Activated CD4-positive, alpha-beta memory T cell treated with anti-CD3 and anti-CD28 coated beads for 36 hours (primary cell): ENCODE data around the gene C22orf31. TPM values are rescaled to one million over a fixed set of nuclear protein-coding genes. Genes with fewer than 3 reads are reported as not detected.

ENCODE experiments used
- CTCF ChIA-PET: fragments of 350-600 bp; sonication (Branson Sonifier 250); formaldehyde crosslinking; loops from one replicate; lab custom pipeline; 2021; ENCODE audit warnings: antibody characterized with exemption, inconsistent platforms; lab: Charles Lee
- POLR2A ChIA-PET: fragments of 350-600 bp; sonication (Branson Sonifier 250); formaldehyde crosslinking; loops from one replicate; lab custom pipeline; 2021; ENCODE audit warnings: antibody characterized with exemption; lab: Charles Lee
- DNase-seq: peaks from one replicate; pipeline ENCODE4 v3.0.0-alpha.2; 2020
- H3K27ac Mint-ChIP-seq: one replicate; pipeline ENCODE4 v1.8.0; 2021; ENCODE audit warnings: mixed read lengths
- H3K27me3 Mint-ChIP-seq: one replicate; pipeline ENCODE4 v1.8.0; 2021; ENCODE audit warnings: mixed read lengths
- H3K36me3 Mint-ChIP-seq: one replicate; pipeline ENCODE4 v1.8.0; 2021; ENCODE audit warnings: mixed read lengths
- H3K4me1 Mint-ChIP-seq: one replicate; pipeline ENCODE4 v1.8.0; 2021; ENCODE audit warnings: low read depth, mixed read lengths
- H3K4me3 Mint-ChIP-seq: one replicate; pipeline ENCODE4 v1.8.0; 2021; ENCODE audit warnings: mild to moderate bottlenecking, mixed read lengths
- H3K9me3 Mint-ChIP-seq: one replicate; pipeline ENCODE4 v1.8.0; 2021; ENCODE audit warnings: mixed read lengths
- intact Hi-C: fragments of 100-400 bp; cut with micrococcal nuclease; formaldehyde crosslinking; loops from one replicate; pipeline ENCODE4 v1.15.1; 2023
- total RNA-seq, 2 experiments: library from RNA; stranded (reverse); gene quantifications; one replicate each; pipeline ENCODE4 v1.2.3, GENCODE V29; 2021

The C22orf31 gene
- total RNA-seq, 2 experiments from 2014 or later, result not detected

DNA sequence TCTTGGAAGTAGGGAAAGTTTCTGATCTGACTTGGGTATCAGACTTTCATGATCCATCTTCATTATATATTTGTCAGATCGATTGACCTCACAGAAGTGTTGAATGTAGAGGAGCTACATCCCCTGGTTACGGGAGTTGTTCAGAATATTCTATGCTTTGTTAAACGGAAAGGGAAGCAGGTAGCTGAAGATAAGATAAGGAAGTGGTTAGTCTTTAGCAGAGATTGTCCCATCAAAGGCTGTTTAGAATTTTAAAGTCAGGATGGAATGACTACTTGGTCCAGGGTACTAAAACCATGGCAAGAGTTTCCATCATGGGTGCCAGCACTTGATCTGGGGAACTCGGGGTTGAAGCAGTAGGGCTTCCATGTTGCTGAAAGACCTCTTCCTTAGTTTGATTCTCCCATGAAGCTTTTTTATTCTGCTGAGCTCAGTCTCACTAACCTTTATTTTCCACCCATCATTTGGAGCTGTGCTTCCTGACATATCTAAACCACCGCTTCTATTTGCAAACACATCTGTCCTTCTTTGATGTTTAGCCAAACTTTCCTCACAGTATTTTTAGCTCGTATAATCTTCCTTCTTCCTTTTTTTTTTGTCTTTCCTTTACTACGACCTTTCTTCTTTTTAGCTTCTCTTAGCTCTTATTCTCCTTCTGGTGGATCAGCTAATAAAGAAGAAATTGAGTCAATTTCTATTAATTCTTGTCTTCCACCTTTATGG lies 4.0 kb upstream of the C22orf31 start:
- Mint-ChIP-seq H3K4me1 (peaks cover 6% of the 10 kb centered on the region), H3K9me3 (no peaks in the 10 kb centered on the region), H3K27me3 (peaks cover 13% of the 10 kb centered on the region), H3K27ac (no peak overlapping the region), H3K36me3 (no peaks in the 10 kb centered on the region), H3K4me3 (no peak overlapping the region)
- DNase-seq, result no peak
- POLR2A ChIA-PET, result no interaction called here
- CTCF ChIA-PET, result interaction anchor here (0.5 to 2.0 kb wide), 7 partner anchors 11 to 1213 kb away, joined by 3 to 8 read pairs (median 6); no protein-coding TSS in a partner anchor
- intact Hi-C loops, result no loop called here

DNA sequence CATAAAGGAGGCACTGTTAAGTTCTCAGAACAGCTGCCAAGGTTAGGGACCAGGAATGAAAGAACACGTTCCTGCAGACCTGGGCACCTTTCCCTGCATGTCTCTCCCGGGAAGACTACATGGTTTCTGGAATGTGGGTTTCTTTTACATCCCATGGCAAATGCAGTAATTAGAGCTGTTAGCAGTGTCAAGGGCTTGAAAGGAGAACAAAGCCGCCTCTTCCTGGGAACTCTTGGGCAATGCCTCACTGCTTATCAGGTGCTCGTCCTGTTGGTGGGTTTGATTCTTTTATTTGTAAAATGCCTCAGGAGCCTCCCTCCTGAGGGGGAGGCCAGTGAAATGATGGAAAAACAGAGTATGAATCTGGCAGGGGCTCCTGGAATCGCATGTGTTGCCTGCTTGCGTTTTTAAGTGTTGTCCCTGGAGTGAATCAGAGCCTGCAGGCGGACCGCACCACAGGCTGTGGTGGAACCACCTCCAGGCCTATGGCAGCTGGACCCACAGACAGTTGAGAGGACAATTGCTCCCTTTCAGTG lies 723 bp upstream of the C22orf31 start:
- Mint-ChIP-seq H3K9me3 (no peaks in the 10 kb centered on the region), H3K27ac (no peak overlapping the region), H3K4me1 (peaks cover 6% of the 10 kb centered on the region), H3K36me3 (no peaks in the 10 kb centered on the region), H3K27me3 (peaks cover 6% of the 10 kb centered on the region), H3K4me3 (no peak overlapping the region)
- POLR2A ChIA-PET, result no interaction called here
- intact Hi-C loops, result no loop called here
- CTCF ChIA-PET, result no interaction called here
- no peak for DNase-seq

GRCh38 chr22:29060931-29061330 lies 700 bp downstream of the C22orf31 start:
- no peak for DNase-seq
- POLR2A ChIA-PET, result interaction anchor here (0.9 kb wide), 1 partner anchor 14 kb away, joined by 3 read pairs; no protein-coding TSS in a partner anchor
- no peaks in the 10 kb centered on the region for H3K9me3 Mint-ChIP-seq
- no peaks in the 10 kb centered on the region for H3K36me3 Mint-ChIP-seq
- H3K4me1 Mint-ChIP-seq, result peaks cover 5% of the 10 kb centered on the region
- H3K27ac Mint-ChIP-seq, result no peak overlapping the region
- CTCF ChIA-PET, result interaction anchor here (0.8 kb wide), 1 partner anchor 185 kb away, joined by 4 read pairs; no protein-coding TSS in a partner anchor
- no peak overlapping the region for H3K4me3 Mint-ChIP-seq
- H3K27me3 Mint-ChIP-seq, result peaks cover 5% of the 10 kb centered on the region
- intact Hi-C loops, result no loop called here

DNA sequence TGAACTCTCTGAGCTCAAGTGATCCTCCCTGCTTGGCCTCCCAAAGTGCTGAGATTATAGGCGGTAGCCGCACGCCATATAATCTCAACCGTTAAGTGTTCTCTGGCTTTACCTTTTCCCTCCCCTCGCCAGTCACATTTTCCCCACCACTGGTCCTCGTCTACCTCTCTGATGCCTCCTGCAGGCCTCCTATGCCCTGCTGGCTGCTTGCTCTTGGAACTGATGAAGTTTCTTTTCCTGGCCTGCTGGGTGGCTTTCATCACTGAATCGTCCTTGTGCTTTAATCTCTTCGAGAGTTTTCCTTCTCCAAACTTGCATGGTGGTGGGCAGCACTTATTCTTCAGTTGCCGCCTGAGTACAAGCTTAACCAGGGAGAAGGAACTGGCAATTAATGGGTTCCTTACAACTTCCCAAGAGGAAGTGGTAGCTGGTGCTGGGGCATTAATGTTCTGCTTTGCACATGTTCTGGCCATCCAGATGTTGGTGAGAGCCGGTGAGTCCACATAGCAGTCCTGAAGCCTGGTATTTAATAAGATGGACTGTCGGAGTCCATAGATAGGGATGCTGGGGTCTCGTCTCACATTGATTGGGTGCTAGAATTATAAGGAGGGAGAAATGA lies 1.3 kb downstream of the C22orf31 start:
- Mint-ChIP-seq H3K9me3 (no peaks in the 10 kb centered on the region), H3K27ac (no peak overlapping the region), H3K4me3 (no peak overlapping the region), H3K36me3 (no peaks in the 10 kb centered on the region), H3K27me3 (peaks cover 5% of the 10 kb centered on the region), H3K4me1 (peaks cover under 1% of the 10 kb centered on the region)
- ChIA-PET POLR2A (interaction anchor here (0.9 kb wide), 1 partner anchor 15 kb away, joined by 3 read pairs; no protein-coding TSS in a partner anchor), CTCF (interaction anchor here (0.8 kb wide), 1 partner anchor 185 kb away, joined by 4 read pairs; no protein-coding TSS in a partner anchor)
- intact Hi-C loops, result no loop called here
- no peak for DNase-seq

GRCh38 chr22:29056472-29056871 lies 5.2 kb downstream of the C22orf31 start:
- Mint-ChIP-seq H3K27me3 (peaks cover 1% of the 10 kb centered on the region), H3K9me3 (no peaks in the 10 kb centered on the region), H3K4me3 (no peak overlapping the region), H3K27ac (no peak overlapping the region), H3K36me3 (no peaks in the 10 kb centered on the region), H3K4me1 (no peaks in the 10 kb centered on the region)
- no peak for DNase-seq
- CTCF ChIA-PET, result interaction anchor here (0.5 to 4.9 kb wide), 2 partner anchors 15 to 360 kb away, joined by 3 to 21 read pairs; no protein-coding TSS in a partner anchor
- intact Hi-C loops, result no loop called here
- POLR2A ChIA-PET, result no interaction called here

DNA sequence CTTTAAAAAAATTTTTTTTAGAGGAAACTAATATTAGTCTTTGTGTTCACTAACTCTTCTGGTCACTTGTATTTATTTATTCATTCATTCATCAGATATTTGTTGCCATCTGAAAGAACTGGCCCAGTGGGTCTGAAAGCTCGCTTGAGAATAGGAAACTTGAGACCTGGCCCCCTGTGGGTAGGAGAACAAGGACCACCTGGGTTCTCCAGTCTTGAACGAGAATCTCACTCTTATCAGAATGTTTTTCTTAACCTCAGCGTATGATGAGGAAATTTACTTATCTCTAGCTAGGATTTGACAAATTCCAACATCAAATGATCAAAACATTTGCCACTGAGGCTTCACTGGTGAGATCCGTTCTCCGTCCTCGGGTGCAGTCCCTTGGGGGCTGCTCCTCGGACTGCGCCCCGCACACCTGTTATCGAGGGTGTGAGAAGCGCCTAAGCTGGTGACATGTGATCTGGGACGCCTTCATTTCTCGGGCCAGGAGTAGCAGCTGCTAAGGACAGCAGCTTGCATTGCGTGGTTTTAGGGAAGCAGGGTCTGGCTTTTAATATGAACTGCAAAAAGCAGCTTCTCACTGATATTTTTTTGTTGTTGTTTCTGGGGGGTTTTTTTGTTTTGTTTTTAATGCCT lies 6.3 kb downstream of the C22orf31 start:
- intact Hi-C loops, result no loop called here
- H3K9me3 Mint-ChIP-seq, result no peaks in the 10 kb centered on the region
- no peaks in the 10 kb centered on the region for H3K4me1 Mint-ChIP-seq
- no peaks in the 10 kb centered on the region for H3K36me3 Mint-ChIP-seq
- H3K27me3 Mint-ChIP-seq, result peaks cover 1% of the 10 kb centered on the region
- H3K27ac Mint-ChIP-seq, result no peak overlapping the region
- DNase-seq, result no peak
- ChIA-PET POLR2A (interaction anchor here (0.6 kb wide), 1 partner anchor 238 kb away, joined by 3 read pairs; no protein-coding TSS in a partner anchor), CTCF (interaction anchor here (4.9 kb wide), 1 partner anchor 14 kb away, joined by 21 read pairs; no protein-coding TSS in a partner anchor)
- no peak overlapping the region for H3K4me3 Mint-ChIP-seq

- POLR2A ChIA-PET, result no interaction called here
- intact Hi-C loops, result no loop called here
- H3K27me3 Mint-ChIP-seq, result peaks cover 1% of the 10 kb centered on the region
- no peak for DNase-seq
- H3K9me3 Mint-ChIP-seq, result no peaks in the 10 kb centered on the region
- H3K36me3 Mint-ChIP-seq, result peaks cover 2% of the 10 kb centered on the region
- H3K4me3 Mint-ChIP-seq, result no peak overlapping the region
- no peaks in the 10 kb centered on the region for H3K4me1 Mint-ChIP-seq
- CTCF ChIA-PET, result interaction anchor here (0.7 to 4.9 kb wide), 2 partner anchors 13 to 1236 kb away, joined by 3 to 21 read pairs; no protein-coding TSS in a partner anchor
- H3K27ac Mint-ChIP-seq, result no peak overlapping the region
These were observed 7.3 kb downstream of the C22orf31 start for GRCh38 chr22:29054251-29054767.

GRCh38 chr22:29053048-29053702 lies 8.5 kb downstream of the C22orf31 start:
- H3K27me3 Mint-ChIP-seq, result no peaks in the 10 kb centered on the region
- H3K36me3 Mint-ChIP-seq, result peaks cover 2% of the 10 kb centered on the region
- no peaks in the 10 kb centered on the region for H3K4me1 Mint-ChIP-seq
- ChIA-PET CTCF (interaction anchor here (4.9 kb wide), 1 partner anchor 12 kb away, joined by 21 read pairs; no protein-coding TSS in a partner anchor), POLR2A (no interaction called here)
- no peak overlapping the region for H3K27ac Mint-ChIP-seq
- no peak for DNase-seq
- no peak overlapping the region for H3K4me3 Mint-ChIP-seq
- intact Hi-C loops, result no loop called here
- no peaks in the 10 kb centered on the region for H3K9me3 Mint-ChIP-seq

- Mint-ChIP-seq H3K36me3 (peaks cover 2% of the 10 kb centered on the region), H3K9me3 (no peaks in the 10 kb centered on the region), H3K27ac (no peak overlapping the region), H3K27me3 (no peaks in the 10 kb centered on the region), H3K4me1 (no peaks in the 10 kb centered on the region), H3K4me3 (no peak overlapping the region)
- CTCF ChIA-PET, result no interaction called here
- POLR2A ChIA-PET, result no interaction called here
- no peak for DNase-seq
- intact Hi-C loops, result no loop called here
These were observed 11.2 kb downstream of the C22orf31 start for GRCh38 chr22:29050457-29050856.

DNA sequence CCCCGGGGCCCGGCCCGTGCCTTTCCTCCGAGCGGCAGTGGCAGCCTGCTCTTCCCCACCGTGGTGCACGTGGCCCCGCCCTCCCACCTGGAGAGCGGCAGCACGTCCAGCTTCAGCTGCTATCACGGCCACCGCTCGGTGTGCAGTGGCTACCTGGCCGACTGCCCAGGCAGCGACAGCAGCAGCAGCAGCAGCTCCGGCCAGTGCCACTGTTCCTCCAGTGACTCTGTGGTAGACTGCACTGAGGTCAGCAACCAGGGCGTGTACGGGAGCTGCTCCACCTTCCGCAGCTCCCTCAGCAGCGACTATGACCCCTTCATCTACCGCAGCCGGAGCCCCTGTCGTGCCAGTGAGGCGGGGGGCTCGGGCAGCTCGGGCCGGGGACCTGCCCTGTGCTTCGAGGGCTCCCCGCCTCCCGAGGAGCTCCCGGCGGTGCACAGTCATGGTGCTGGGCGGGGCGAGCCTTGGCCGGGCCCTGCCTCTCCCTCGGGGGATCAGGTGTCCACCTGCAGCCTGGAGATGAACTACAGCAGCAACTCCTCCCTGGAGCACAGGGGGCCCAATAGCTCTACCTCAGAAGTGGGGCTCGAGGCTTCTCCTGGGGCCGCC lies 11.9 kb downstream of the C22orf31 start:
- intact Hi-C loops, result no loop called here
- Mint-ChIP-seq H3K4me3 (no peak overlapping the region), H3K27me3 (no peaks in the 10 kb centered on the region), H3K27ac (no peak overlapping the region), H3K36me3 (peaks cover 2% of the 10 kb centered on the region), H3K4me1 (no peaks in the 10 kb centered on the region), H3K9me3 (no peaks in the 10 kb centered on the region)
- no peak for DNase-seq
- ChIA-PET CTCF (no interaction called here), POLR2A (no interaction called here)
